MM.1S (cell line): ENCODE results near the gene LIF.

Source experiments
- EZH2phosphoT487 ChIP-seq: fragments of 300-600 bp; sonication (generic); IDR thresholded peaks from 2 replicates; pipeline ENCODE4 v1.6.1; 2018; ENCODE audit warnings: antibody characterized with exemption, low read length
- TF ChIP-seq, protein P1 (sequence below): fragments of 300-600 bp; sonication (generic); IDR thresholded peaks from 2 replicates; pipeline ENCODE4 v1.5.1; 2016; ENCODE audit warnings: antibody characterized with exemption, low read length, mixed read lengths

DNA sequence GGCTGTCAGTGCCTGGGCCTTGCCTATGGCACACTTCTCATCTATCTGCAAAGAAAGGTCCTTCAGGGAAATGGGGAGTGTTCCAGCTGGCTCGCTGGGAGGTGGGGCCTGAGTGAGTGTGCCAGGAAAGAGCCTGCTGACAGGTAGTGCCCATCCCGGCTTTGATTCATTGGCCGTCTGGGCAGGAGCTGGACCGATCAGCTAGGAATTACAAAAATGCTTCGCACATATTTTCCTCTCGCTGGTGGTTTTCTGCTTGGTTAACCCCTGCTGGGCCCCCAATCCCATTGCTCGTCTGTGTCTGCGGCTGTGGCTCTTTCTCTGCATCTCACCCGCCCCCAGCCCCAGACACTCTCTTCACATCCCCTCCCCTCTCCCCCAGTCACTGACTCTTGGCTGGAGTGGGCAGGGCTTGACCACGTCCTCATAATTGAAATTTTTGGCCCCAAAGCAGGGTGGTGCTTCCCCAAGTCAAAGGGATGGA, 10.8 kb downstream of the LIF start:
- TF ChIP-seq, protein P1, sequence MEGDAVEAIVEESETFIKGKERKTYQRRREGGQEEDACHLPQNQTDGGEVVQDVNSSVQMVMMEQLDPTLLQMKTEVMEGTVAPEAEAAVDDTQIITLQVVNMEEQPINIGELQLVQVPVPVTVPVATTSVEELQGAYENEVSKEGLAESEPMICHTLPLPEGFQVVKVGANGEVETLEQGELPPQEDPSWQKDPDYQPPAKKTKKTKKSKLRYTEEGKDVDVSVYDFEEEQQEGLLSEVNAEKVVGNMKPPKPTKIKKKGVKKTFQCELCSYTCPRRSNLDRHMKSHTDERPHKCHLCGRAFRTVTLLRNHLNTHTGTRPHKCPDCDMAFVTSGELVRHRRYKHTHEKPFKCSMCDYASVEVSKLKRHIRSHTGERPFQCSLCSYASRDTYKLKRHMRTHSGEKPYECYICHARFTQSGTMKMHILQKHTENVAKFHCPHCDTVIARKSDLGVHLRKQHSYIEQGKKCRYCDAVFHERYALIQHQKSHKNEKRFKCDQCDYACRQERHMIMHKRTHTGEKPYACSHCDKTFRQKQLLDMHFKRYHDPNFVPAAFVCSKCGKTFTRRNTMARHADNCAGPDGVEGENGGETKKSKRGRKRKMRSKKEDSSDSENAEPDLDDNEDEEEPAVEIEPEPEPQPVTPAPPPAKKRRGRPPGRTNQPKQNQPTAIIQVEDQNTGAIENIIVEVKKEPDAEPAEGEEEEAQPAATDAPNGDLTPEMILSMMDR = no peak
- TF ChIP-seq EZH2phosphoT487 = no peak
